OCI-LY3 (cell line): ENCODE measurements around the gene FAM174B.

ENCODE experiments used
- H2AFZ ChIP-seq: fragments of 200-600, 300-600 bp; shearing (Covaris generic); 2 replicates; pipeline ENCODE4 v1.6.0; 2014; ENCODE audit warnings: antibody characterized with exemption, low read depth, low read length
- H3K27ac ChIP-seq: fragments of 200-600, 300-600 bp; sonication (generic); 2 replicates; pipeline ENCODE4 v1.5.1; 2014; ENCODE audit warnings: mild to moderate bottlenecking, low read length, moderate library complexity, mixed read lengths
- H3K27me3 ChIP-seq: fragments of 200-600, 300-600 bp; sonication (generic); 2 replicates; pipeline ENCODE4 v1.6.1; 2014; ENCODE audit warnings: low read depth, low read length, mixed read lengths
- H3K36me3 ChIP-seq: fragments of 200-600, 300-600 bp; sonication (generic); replicated peaks from 2 replicates; pipeline ENCODE3; 2014; ENCODE audit warnings: low read depth, low read length, mixed read lengths
- H3K4me1 ChIP-seq: fragments of 300-600, 200-600 bp; sonication (generic); 2 replicates; pipeline ENCODE4 v1.6.1; 2014; ENCODE audit warnings: low read length, mixed read lengths
- H3K4me2 ChIP-seq: fragments of 200-600, 300-600 bp; sonication (generic); 2 replicates; pipeline ENCODE4 v1.6.1; 2014; ENCODE audit warnings: low read length, mixed read lengths
- H3K4me3 ChIP-seq: fragments of 300-600, 200-600 bp; sonication (generic); 2 replicates; pipeline ENCODE4 v1.5.1; 2014; ENCODE audit warnings: antibody characterized with exemption, mild to moderate bottlenecking, low read length, moderate library complexity
- H3K79me2 ChIP-seq: fragments of 300-600, 200-600 bp; shearing (Covaris generic); 2 replicates; pipeline ENCODE4 v1.6.1; 2014; ENCODE audit warnings: mild to moderate bottlenecking, low read length, mixed read lengths
- H3K9ac ChIP-seq: fragments of 300-600, 200-600 bp; shearing (Covaris generic); 2 replicates; pipeline ENCODE4 v1.6.0; 2014; ENCODE audit warnings: mild to moderate bottlenecking, low read length, moderate library complexity
- H3K9me3 ChIP-seq: fragments of 200-600, 300-600 bp; shearing (Covaris generic); 2 replicates; pipeline ENCODE4 v1.6.1; 2014; ENCODE audit warnings: low read length, mixed read lengths; ENCODE audit not compliant: insufficient read depth
- H4K20me1 ChIP-seq: fragments of 200-600, 300-600 bp; sonication (generic); 2 replicates; pipeline ENCODE4 v1.6.1; 2016; ENCODE audit warnings: low read length, mixed read lengths; ENCODE audit not compliant: insufficient read depth
- EZH2phosphoT487 ChIP-seq: fragments of 200-600 bp; shearing (Covaris generic); IDR thresholded peaks from 2 replicates; pipeline ENCODE4 v1.6.1; 2018; ENCODE audit warnings: antibody characterized with exemption, mixed run types, low read depth
- TF ChIP-seq, protein P1 (sequence below): fragments of 200-600, 300-600 bp; sonication (generic); IDR thresholded peaks from 2 replicates; pipeline ENCODE4 v1.5.1; 2014; ENCODE audit warnings: antibody characterized with exemption, low read length, low read depth

The FAM174B gene

DNA sequence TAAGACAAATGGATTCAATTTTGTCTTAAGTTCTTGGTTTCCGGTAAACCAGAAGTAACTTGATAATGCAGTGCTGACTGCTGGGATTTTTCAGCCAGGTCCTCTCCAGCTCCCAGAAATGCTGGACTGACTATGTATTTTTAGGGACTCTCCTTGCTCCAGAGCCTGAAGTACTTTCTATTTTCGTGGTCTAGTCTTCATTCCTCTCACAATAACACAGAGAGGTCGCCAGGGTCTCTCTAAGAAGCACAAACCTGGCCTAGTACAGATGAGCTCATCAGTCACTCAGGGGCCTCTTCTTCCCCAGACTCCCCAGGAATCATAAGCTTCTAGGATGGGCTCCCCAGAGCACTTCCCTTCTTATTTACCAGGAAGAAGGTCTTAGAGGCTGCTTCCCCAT is 85.8 kb downstream of the FAM174B start:
- Histone ChIP-seq H3K27me3 (peaks cover 47% of the 10 kb centered on the region), H3K4me2 (no peak overlapping the region), H3K9ac (no peak overlapping the region), H2AFZ (no peak overlapping the region), H3K27ac (no peak overlapping the region), H3K9me3 (no peaks in the 10 kb centered on the region), H3K36me3 (no peaks in the 10 kb centered on the region), H3K4me1 (no peaks in the 10 kb centered on the region), H4K20me1 (no peaks in the 10 kb centered on the region), H3K4me3 (no peak overlapping the region), H3K79me2 (no peaks in the 10 kb centered on the region)
- TF ChIP-seq, protein P1, sequence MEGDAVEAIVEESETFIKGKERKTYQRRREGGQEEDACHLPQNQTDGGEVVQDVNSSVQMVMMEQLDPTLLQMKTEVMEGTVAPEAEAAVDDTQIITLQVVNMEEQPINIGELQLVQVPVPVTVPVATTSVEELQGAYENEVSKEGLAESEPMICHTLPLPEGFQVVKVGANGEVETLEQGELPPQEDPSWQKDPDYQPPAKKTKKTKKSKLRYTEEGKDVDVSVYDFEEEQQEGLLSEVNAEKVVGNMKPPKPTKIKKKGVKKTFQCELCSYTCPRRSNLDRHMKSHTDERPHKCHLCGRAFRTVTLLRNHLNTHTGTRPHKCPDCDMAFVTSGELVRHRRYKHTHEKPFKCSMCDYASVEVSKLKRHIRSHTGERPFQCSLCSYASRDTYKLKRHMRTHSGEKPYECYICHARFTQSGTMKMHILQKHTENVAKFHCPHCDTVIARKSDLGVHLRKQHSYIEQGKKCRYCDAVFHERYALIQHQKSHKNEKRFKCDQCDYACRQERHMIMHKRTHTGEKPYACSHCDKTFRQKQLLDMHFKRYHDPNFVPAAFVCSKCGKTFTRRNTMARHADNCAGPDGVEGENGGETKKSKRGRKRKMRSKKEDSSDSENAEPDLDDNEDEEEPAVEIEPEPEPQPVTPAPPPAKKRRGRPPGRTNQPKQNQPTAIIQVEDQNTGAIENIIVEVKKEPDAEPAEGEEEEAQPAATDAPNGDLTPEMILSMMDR, result no peak
- no peak for TF ChIP-seq EZH2phosphoT487
